Ammon's horn (tissue), 1 donor: Measurements from ENCODE around the gene ERO1A.

Experiments
- DNase-seq: peaks from one replicate; pipeline ENCODE4 v3.0.0-alpha.2; 2016; ENCODE audit warnings: low spot score

Gene ERO1A

DNA sequence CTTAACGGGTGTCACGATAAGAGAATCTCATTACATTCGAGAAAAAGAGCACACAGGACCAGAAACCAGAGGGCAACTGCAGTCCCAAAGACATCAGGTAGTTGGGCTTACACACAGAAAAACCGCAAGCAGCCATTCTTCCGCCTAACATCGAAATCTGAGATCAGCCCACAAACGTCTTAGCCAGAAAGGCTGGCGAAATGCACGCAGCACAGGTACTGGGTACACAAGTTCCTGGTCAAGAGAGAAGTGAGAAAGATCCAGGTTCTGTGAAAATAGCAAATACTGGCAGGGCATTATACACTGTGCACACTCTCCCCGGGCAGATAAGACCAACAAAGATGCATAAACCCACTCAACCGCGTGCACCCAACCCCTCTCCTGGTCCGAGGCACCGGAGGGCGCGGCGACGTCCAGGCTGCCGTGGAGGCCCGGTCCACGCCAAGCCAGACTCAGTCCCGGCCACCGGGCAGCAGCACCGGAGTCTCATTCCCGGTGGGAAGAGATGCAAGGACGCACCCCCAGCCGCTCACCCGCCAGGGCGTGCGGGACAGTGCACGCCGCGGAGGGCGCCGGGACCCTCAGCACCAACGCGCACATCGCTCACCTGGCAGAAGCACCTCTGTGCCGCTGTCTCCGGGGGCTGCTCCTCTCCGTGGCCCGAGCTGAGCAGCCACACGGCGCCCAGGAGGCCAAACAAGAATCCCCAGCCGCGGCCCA lies 437 bp downstream of the ERO1A start:
- peak; percentile 35 for DNase-seq

DNA sequence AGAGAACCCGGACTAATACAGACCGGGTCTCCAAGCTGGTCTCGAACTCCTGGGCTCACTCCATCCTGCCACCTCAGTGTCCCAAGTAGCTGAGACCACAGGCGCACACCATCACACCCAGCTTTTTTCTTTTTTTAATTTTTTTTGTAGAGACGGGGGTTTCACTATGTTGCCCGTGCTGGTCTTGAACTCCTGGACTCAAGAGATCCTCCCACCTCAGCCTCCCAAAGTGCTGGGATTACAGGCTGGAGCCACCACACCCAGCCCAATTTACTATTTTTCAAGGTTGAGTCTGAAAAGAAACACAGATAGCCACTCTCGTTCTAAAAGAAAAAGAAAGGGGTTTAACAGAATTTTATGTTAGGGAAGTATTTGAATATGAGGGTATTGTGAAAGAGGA lies 1.8 kb downstream of the ERO1A start:
- DNase-seq: no peak

DNA sequence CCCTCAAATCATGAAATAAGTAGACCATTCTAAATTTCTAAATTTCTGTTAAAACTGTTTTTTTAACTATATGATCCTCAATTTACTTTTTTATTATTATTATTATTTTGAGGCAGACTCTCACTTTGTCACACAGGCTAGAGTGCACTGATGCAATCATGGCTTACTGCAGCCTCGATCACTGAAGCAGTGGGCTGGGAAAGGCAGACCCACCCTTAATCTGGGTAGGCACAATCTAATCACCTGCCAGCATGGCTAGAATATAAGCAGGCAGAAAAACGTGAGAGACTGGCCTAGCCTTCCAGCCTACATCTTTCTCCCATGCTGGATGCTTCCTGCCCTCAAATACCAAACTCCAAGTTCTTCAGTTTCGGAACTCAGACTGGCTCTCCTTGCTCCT lies 2.3 kb downstream of the ERO1A start:
- no peak for DNase-seq

DNA sequence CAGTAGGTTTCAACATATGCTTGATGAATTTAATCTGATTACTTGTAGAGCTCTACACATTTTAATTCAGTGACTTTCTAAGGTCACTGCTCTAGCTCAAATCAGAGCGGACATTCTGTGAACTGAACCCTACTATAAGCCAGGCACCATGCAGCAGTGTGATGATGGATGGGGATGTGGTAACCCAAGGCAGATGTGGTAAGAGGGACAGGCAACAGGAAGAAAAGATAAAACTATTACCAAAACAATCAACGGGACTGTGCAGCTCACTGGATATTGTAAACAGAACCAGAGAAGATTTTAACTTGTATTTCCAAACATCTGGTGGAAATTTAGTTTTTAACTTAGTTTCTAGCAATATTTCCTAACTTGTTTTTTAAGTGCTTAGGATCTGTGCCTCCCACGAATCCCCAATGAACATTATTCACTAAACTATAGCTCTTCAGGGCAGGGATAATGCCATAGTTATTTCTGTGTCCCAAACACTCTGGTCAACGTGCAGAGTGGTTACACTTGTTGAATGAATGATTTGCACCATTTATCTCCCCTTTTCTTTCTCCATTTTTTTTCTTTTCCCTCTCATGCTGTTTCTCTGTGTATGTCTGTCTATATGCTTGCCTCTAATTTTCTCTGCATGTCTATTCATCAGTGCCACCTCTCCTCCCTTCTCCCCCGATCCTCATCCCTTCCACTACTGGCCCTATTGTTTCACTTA lies 3.0 kb downstream of the ERO1A start:
- no peak for DNase-seq

DNA sequence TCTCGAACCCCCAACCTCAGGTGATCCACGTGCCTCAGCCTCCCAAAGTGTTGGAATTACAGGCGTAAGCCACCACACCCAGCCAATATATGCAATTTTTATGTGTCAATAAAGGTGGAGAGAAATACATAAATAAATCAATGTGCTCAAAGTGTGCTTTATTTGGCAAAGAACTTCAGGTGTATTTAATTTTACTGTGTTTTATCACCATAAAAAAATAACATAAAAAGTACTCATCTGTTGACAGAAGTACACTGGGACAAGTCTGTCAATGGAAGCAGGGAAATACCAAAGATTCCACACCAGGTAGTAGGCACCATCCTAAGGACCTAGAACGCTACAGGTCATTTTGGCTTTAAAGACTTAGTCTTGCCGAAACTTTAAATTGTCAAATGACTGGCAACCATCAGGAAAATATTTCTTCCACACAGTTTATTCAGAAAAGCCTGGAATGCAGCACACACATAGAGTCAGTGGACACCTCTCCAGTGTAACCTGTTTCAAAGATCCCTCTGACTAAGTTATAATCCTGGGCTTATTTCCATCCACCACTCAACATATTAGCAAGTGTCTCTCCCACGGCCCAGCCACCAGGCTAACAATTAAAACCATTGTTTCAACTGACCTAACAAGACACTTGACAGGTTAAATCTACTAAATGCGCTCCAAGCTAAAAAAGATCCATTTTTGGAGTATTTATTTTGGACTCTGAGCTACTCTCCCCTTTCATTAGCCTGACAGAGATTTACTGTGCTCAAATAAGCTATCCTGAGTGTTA lies 4.2 kb downstream of the ERO1A start:
- DNase-seq: no peak

DNA sequence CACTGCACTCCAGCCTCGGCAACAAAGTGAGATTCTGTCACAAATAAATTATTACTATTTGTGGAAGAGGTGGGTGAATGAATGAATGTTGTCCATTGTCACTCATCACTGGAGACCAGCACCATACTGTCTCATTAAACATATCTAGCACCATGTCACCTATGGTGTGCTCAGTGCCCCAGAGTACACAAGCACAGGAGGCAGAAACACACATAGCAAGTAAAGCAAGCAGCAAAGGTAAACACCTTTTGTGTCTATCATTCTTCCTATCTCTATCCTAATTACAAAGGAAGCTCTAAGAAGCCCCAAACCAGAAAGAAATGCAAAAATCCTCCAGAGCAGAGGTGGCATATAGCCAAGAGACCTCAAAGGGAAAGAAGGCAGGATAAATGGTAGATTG lies 9.2 kb downstream of the ERO1A start:
- DNase-seq: no peak

DNA sequence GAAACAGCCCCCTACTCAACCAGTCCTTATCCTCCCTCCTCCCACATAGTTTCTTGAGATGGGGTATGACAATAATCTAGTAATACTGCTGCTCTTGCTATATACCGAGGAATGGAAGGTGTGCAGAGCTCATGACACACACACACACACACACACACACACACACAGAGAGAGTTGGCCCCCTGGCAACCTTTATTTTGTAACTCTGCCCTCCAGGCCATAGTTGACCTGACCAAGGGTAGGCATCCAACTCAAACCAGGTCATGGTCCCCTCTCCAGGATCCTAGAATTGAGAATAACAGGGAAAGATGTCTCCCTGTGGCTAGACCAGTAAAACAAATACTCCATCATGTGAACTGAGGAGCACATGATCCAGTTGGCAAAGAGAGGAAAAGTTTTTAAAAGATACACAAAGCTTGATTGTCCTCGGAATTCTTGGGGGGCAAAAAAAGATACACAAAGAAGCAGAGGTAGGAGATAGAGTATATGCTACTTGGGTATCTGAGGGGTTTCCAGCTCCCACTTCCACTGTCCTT lies 11.3 kb downstream of the ERO1A start:
- DNase-seq: no peak

DNA sequence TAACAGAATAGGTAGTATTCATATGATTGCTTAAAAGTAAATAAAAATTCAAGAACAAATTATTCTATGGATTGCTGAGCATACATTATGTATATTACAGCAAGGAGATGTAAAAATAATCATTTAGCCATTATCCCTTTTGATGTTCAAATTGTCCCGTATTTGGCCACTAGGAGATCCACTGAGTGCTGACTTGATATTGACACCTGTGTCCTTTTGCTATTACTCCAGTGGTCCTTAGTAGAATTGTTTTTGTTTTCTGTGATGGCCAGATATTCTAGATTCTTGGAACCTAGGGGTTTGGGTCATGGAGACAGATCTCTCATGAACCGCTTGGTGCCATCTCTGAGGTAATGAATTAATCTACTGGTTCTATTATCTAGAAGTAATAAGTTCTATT lies 16.8 kb downstream of the ERO1A start:
- no peak for DNase-seq

DNA sequence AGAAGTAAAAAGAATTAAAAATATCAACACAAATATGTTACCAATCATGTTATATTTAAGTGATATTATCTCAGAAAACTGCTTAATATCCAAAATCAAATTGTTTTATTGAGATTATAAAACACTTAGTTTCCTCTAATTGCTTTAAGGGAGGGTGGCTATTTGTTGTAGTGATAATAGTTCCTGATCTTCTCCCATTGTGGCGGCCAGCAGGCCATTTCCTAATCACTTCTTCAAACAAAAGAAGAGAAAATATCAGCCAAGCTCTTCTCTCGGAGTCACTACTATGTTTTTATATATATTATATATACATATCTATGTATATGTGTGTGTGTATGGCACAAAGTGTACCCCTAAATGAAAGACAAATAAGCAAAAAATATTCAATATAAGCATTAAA lies 31.5 kb downstream of the ERO1A start:
- DNase-seq: no peak

DNA sequence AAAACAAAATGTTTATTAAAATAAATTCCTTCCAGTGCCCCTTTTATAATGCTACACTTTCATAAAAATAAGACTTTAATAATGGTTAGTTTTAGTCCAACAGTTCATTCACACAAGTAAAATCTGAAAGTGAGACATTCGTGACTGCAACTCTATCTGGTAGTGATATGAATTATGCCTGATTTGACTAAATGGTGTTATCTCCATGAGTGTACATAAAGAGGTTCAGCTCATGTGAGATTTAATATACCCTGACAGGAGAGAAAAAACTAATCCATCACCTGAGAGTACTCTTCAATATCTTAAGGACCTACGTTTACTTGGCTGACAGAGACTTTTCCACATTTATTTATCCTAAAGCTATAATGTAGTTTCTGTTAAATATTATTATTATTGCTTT lies 34.0 kb downstream of the ERO1A start:
- DNase-seq: no peak

DNA sequence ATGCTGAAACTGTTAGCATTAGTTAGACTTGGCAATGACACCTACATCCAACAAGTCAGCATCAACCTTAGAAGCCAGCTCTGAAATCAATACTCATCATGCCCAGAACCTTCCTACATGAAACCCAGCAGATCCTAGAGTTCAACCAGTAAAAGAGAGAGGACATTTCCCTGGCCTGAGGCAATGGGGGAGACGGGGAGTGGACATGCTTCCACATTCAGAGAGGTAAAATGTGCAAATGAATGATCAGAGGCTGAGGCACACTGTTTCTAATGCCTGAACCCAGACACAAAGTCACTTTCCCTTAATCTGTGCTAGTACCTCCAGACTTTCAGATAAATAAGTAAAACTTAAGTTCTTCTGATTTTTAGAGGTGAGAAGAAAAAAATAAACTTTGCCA lies 34.5 kb downstream of the ERO1A start:
- no peak for DNase-seq

DNA sequence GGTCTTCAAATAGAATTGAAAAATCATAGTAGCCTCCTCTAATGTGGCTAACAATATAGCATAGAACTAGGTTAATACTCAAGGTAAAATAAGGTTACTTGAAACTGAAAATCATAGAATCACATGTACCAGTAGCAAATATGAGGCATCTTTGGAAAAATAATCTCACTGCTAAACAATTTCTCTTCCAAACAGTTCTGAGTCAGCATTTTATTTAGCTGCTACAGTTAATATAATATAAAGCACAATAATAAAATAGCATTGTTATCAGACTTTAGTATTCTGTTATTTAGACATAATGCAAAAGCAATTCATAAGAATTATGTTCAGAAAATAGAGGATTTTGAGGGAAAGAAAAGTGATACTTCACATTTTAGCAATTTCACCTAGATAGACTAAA lies 35.0 kb downstream of the ERO1A start:
- no peak for DNase-seq

DNA sequence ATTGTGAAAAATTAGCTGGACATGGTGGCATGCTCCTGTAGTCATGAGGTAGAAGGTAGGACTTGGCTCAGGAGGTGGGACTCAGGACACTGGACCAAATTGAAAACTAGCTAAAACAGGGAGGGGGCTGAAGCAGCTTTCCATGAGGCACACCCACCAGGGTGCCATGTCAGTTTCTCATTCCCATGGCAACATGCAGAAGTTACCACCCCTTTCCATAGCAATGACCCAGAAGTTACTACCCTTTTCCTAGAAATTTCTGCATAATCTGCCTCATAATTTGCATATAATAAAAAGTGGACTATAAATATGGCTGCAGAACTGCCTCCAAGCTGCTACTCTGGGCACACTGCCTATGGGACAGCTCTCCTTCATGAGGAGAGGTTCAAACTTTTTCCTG lies 38.5 kb downstream of the ERO1A start:
- DNase-seq: no peak

DNA sequence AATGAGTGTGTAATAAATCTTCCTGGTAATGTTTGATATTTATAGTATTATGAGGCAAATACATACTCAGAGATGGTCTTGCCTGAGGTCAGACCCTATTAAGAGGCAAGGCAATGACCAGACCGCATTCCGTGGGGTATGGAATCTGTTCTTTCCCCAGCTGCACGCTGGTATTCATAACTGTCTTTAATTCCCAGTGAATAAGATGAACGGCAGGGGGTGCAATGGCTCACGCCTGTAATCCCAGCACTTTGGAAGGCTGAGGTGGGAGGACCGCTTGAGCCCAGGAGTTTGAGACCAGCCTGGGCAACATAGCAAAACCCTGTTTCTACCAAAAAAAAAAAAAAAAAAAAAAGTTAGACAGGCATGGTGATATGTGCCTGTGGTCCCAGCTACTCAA lies 44.6 kb downstream of the ERO1A start:
- no peak for DNase-seq

DNA sequence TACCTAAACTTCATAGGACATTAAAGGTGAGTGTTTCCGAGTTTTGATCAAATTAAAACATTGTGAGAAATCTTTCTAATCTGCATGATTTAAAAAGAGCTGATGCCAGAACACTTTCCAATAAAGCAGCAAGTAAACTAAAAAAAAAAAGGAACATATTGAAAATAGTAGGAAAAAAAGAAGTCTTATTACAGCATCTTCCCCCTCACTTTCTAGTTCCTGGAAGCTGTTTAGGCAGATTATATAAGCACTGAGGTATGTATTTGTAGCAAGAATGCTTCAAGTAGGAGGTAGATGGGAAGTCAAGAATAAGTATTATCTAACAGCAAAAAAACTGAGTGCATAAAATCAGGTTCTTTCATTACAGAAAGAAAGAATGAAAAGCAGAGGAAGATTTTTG lies 45.8 kb downstream of the ERO1A start:
- DNase-seq: no peak

DNA sequence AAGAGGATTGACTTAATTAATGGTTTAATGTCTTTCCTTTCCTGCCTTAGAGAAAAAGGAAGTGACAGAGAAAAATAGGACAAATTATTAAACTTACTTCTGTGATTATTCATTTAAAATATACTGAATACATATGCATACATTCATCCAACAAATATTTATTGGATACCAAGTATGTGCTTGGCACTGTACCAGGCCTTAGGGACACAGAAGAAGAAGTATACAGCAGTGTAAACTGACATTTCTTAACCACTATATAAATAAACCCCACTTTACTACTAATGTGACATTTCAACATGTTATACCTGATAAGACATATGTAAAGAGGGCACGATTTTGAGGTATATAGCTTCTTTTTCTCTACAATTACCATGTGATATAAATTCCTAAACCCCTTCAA lies 53.6 kb downstream of the ERO1A start:
- DNase-seq: no peak

DNA sequence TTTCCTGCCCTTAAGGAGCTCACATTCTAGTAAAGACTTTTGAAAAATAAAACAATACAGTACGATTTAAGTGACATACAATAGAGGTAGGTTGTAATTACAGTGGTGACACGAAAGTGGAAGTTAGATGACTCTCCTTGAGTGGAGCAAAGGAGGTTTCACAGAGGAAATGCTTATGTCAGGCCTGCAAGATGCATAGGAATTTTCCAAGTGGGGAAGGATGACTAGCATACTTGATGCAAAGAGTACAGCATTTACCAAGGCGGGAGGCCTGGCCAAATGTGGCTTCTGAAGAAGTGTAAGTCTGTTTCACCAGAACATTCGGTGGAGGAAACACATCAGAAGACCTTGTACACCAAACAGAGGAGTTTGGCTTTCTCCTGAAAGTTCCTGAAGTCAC lies 55.2 kb downstream of the ERO1A start:
- DNase-seq: no peak

DNA sequence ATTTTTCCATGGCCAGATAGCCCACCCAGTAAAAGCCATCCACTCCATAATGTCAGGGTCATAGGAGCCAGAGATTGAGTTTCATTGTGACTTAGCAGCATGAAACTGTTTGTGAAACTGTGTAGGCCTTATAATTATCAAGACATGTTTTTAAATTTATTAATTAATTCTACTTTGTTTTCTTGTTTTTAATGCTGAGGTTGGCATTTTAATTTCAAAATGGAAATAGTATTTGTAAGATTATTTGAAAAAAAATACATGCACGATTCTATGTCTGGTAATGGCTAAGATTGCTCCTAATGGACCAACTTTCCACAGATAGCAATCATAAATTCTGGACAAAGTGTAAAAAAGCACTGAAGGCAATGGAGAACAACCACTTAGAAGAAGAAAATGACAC lies 75.7 kb downstream of the ERO1A start:
- DNase-seq: no peak

DNA sequence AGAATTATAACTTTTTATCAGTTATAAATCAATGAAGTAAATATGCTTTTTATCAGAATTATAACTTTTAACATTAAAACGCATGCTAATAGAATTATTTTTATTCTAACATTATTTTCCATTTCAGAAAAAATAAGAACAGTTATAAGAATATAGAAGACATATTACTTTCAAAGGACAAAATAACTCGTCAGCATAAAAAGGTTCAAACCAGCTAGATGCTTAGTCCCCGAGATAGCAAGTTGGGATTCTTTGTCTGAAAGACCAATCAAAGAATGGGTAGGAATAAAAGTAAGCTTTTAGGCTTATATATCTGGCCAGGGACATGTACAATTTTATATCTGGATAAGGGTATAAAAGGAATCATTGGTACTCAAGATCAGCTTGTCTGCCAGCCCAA lies 76.8 kb downstream of the ERO1A start:
- no peak for DNase-seq

DNA sequence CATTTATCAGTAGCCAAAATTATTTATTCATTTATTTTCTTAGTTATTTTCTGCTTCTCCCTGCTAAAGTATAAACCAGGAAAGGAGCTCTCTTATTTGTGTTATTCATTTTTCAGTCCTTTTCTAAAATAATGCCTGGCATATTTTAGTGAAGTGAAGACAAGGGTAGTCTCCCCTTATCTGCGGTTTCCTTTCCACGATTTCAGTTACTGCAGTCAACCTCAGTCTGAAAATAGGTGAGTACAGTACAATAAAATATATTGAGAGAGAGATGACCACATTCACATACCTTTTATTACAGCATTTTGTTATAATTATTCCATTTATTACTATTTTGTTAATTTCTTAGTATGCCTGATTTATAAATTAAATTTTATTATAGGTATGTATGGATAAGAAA lies 85.2 kb downstream of the ERO1A start:
- no peak for DNase-seq

DNA sequence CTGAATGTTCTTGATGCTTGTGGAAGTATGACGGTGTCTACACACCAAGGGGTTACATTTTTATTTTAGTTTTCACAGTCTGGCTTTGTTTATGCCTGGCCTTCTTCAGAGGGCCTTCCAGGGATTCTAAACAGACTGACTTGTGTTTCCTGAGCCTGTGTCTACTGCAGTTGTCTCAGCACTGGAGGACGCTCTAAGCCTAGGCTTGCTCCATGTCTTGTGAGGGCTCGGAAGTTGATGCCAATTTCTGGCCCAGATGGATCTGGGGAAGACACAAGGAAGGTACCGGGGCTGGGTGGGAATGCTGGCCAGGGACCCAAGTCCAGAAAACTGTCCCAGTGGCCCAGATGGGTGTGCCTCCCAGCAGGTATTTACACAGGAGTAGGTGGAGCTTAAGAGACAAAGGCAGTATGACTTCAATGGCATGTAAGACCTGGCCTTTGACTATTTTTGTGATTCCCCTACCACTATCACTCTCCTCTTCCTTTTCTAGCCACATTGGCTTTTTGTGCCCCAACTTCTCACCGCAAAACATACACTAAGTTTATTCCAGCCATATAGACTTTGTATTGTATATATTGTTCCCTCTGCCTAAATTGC lies 85.8 kb downstream of the ERO1A start:
- no peak for DNase-seq

DNA sequence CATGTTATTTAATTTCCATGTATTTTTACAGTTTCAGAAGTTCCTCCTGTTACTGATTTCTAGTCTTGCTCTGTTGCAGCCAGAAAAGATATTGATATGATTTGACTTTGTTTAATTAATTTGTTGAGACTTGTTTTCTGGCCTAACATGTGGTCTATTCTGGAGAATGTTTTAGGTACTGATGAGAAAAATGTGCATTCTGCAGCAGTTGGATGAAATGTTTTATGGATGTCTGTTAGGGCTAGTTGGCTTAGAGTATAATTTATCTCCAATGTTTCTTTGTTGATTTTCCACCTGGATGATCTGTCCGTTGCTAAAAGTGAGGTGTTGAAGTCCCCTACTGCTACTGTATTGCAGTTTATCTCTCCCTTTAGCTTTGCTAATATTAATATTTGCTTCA lies 88.3 kb downstream of the ERO1A start:
- DNase-seq: no peak

DNA sequence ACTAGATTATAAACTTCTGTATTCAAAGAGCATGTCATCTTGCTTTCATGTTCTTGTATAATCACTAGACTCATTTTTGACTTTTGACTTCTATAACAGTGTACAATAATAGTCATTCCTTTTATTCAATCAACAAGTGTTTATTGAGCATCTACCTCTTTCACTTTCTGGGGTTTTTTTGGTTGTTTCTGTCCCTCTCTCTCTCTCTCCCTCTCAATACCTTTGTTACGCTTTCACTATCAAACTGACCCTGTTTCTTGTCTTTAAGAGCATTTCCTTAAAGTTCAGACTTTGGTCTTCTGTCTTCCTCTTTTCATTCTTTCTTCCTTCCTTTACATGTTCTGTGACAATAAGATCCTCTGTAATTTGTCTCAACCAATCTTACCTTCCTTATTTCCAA lies 93.2 kb downstream of the ERO1A start:
- no peak for DNase-seq
